Transverse colon (tissue), 4 donors: Measurements from ENCODE around the gene LRP1B.

Source experiments
- POLR2A ChIP-seq: fragments of 450-650 bp; IDR thresholded peaks from one replicate; pipeline ENCODE4 v1.6.1; 2016; ENCODE audit warnings: antibody characterized with exemption, mild to moderate bottlenecking, moderate library complexity
- POLR2AphosphoS5 ChIP-seq, 3 donors: sonication (generic); formaldehyde crosslinking; IDR thresholded peaks; one replicate each; pipeline ENCODE4 v1.6.1; 2016; ENCODE audit warnings: antibody characterized with exemption in 3 of 3
- TF ChIP-seq, protein P1 (sequence below), 5 experiments: fragments of 200-600 bp in 3 of 5; fragments of 450-650 bp in 2 of 5; sonication (generic) in 3 of 5; IDR thresholded peaks; 1 replicate in 2 of 5; 2 replicates in 3 of 5; pipeline ENCODE4 v1.5.1; 2016 to 2017; ENCODE audit warnings: antibody characterized with exemption in 5 of 5, inconsistent platforms in 3 of 5, mild to moderate bottlenecking in 2 of 5, moderate library complexity in 1 of 5

- TF ChIP-seq, protein P1, sequence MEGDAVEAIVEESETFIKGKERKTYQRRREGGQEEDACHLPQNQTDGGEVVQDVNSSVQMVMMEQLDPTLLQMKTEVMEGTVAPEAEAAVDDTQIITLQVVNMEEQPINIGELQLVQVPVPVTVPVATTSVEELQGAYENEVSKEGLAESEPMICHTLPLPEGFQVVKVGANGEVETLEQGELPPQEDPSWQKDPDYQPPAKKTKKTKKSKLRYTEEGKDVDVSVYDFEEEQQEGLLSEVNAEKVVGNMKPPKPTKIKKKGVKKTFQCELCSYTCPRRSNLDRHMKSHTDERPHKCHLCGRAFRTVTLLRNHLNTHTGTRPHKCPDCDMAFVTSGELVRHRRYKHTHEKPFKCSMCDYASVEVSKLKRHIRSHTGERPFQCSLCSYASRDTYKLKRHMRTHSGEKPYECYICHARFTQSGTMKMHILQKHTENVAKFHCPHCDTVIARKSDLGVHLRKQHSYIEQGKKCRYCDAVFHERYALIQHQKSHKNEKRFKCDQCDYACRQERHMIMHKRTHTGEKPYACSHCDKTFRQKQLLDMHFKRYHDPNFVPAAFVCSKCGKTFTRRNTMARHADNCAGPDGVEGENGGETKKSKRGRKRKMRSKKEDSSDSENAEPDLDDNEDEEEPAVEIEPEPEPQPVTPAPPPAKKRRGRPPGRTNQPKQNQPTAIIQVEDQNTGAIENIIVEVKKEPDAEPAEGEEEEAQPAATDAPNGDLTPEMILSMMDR (IDR thresholded peaks at IDR 0.05), result no peak
- no peak for TF ChIP-seq POLR2A
- TF ChIP-seq POLR2AphosphoS5 (IDR thresholded peaks at IDR 0.05), result no peak
Measured at GRCh38 chr2:140275427-140275826, 1855.4 kb downstream of the LRP1B start.
